ENCODE results near the gene TYW1B.
"Not testable (repeated sequence)": the region's sequence is repeated elsewhere in the genome, so short reads cannot be mapped to it uniquely, and the experiment has no call there.

TYW1B gene

DNA sequence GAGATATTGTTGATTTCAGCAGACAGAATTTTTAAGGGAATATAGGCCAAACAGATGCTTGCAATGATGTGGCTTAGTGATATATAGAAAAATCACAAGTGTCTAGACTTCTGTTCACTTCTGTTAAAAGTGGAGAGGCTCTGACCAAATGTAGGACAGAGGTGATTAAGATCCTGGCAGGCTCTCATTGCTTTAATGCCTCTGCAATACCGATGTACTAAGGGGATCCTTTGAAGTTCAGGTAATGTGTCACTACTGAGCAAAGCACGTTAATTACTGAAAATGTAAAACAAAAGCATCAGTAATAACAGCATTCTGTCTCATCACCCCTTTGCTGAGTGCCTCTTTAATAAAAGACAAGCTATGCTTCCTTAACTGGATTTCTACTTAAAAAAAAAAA lies 131.4 kb downstream of the TYW1B start:
- DNase-seq, result not testable (repeated sequence)

DNA sequence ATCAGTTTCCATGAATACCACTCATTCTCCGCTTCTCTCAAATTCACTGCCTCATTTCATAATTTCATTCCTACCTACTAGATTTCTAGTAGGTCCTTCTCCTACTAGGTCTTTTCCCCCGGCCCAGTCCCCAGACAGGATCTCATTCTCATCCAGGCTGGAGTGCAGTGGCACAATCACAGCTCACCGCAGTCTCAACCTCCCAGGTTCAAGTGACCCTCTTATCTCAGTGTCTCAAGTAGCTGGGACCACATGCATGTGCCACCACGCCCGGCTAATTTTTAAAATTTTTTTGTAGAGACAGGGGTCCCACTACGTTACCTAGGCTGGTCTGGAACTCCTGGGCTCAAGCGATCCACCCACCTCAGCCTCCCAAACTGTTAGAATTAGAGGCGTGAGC lies 132.5 kb downstream of the TYW1B start:
- DNase-seq, result not testable (repeated sequence)

DNA sequence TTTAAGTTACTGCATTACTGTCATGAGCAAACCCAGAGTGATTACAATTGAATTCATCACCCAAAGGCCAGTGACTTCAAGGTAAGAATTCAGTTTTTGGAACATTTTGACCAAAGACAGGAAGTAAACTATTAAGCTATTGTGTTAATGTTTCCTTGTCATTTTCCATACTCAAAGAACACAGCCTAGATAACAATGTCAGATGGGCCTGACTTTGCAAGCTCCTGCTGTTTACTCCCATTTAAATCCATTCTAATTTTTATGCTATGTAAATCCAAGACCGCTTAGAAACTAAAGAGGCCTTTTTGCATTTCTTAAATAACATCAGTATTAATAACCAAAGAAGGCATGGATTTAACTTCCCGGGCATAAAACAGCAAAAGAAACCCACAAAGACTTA lies 136.6 kb downstream of the TYW1B start:
- DNase-seq, result not testable (repeated sequence)

DNA sequence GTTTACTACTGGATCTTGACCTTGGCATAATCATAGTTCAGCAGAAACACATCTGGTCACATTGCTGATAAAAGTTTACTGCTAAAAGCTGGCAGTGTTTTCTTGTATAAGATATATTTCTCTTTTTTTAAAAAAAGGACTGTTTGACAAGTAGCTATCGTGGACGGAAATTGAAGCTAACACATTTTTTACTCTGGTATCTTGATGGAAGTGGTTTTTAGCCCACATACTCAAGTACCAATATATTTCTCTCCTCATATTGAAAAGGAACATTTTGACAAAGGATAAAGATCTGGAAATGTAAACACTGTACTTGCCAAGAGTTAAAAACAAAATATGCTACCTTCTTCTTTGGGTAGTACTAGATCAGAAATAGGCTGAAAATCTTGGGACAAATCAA lies 137.8 kb downstream of the TYW1B start:
- not testable (repeated sequence) for DNase-seq

DNA sequence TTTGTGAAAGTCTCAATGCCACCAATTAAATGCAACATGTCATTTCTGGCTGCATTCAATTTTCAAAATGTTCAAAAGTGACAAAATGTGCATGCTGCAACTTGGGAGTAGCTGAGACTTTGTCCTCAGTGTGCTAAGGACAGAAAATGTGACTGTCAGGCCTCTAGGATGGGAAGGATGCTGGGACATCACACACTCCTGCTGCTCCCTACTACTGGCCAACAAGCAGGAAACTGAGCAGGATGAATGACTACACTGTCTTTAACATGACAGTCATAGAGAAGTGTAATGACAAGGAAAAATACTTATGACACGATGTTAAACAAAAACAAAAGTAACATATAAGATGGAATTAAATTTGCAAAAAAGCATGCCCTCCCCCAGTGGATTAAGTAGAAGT lies 138.7 kb downstream of the TYW1B start:
- DNase-seq, result not testable (repeated sequence)

DNA sequence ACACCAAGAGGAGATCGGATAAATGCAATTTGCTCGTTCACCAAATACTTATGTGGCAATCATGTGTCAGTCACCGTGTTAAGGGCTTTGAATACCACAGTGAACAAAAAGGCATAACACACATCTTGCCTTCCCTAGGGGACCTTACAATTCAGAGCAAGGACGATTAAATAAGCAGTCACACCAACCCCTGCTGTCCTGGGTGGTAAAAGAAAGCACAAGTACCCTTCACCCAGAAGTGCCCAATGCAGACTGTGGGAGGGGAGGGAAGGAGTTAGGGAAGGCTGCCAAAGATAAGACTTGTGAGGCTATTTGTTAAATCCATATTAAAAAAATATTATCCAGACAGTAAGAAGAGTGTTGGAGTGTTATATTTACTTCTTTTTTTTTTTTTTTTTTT lies 146.8 kb downstream of the TYW1B start:
- DNase-seq, result not testable (repeated sequence)

DNA sequence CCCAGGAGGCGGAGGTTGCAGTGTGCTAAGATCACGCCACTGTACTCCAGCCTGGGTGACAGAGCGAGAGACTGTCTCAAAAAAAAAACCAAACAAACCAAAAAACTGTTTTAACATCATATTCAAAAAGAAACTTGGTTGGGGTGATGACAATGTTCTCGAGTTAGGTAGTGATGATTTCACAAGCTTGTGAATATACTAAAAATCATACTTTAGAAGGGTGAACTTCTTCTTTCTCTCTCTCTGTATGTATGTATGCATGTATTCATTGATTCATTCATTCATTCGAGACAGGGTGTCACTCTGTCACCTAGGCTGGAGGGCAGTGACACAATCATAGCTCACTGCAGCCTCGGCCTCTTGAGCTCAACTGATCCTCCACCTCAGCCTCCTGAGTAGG lies 151.1 kb downstream of the TYW1B start:
- DNase-seq, result not testable (repeated sequence)

DNA sequence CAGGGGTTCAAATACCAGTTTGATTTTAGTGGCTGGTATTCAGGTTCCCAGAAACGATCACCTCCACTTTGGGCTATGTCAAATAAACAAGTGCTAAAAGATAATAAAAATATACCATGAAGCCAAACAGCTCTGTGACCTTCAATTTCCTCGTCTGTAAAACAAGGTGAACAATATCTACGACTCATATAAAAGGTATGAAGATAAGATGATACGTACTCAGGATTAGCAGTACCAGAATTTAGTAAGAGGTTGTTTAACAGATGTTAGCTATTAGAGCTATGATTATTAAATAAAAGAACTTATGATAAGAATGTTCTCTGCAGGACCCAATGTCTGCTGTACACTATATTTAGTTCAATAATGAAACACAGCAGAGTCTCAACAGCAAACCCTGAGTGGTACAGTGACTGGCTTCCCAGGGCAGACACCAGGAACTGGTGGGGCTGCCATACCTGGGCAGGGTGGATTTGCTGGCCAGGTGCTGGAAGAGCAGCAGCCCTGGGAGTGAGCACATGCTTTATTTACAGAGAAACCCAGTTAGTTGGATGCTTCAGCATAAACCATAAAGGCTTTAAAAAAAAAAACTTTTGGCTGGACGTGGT lies 151.8 kb downstream of the TYW1B start:
- DNase-seq, result not testable (repeated sequence)

DNA sequence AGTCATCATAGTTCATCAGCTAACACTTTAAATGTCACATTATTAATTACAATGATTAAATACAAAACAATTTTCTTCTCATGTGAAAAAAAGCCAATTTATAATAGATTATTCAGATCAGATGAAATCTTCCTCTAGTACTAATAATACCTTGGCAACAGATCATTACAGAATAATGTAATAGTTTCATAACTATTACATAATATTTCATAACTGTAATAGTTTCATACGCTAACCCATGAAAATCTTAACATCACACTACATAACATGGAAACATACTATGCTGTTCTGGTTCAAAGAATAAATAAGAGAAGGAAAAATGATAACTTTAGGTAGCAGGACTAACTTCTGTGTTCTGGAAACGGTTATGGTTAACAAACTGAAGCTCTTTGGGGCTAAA lies 152.3 kb downstream of the TYW1B start:
- not testable (repeated sequence) for DNase-seq

DNA sequence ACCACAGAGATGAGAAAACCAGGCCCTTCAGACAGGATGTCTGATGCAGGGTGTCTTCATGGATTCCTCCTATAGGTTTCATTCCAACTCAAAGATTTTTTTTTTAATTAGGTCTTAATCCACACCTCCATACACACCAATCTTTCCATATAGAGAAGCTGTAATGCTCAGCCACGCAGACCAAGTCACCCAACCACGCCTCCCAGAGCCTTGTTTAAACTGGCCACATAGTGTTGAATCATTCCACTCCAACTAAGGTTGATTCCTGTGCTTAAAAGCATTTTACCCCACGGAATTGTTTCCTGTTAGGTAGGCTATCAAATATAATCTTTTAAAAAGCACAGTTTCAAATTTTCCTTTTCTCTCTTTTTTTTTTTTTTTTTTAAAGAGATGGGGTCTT lies 153.6 kb downstream of the TYW1B start:
- DNase-seq, result no peak

DNA sequence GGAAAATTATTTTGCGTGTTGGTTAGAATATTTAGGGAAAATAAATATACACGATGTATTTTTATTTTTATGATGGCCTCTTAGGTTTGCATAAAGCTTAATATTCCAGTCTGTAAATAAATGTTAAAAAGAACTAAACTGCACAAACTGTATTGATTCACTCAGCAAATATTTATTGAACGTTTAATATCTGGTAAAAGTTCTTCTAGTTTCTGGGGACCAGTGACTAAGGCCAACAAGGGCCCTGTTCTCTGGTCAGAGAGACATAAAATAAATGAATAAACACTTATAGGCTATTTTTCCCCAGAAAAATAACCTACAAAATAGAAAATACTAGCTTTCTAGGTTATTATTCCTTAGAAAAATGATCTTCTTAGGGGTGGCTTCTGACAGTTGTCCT lies 157.2 kb downstream of the TYW1B start:
- not testable (repeated sequence) for DNase-seq

DNA sequence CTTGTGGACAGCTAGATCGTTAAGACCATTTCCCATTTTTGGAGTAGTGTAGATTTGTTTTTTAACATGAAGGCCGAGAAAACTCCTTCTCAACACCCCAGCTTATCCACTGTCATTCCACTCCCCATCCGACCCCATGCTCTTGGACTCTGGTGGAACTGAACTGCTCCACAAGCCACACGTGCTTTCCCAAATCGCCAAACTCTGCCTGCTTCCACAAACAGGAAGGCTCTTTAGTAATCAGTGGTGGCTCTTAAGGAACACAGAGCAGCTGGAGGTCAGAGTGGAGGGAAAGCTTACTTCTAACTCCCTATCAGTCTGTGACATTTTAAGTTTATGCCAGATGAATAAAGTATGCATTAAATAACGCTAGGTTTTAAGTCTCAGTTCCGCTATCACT lies 159.6 kb downstream of the TYW1B start:
- DNase-seq, result not testable (repeated sequence)

DNA sequence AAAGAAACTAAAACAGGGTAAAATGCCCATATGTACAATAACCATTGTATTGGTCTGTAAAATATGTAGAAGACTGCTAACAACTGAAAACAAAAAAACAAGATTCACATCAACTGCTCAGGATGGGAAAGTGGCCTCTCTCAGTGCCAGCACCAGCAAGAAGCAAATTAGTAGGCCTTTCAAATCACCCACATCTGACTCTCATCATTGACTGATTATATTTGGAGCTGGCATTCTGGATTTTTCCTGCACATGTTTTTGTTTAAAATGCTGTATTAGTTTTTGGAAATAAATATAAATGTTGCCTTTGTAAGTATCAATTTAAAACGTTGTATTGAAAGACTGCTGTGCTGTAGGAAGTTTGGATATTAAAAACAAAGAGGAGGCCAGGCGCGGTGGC lies 161.0 kb downstream of the TYW1B start:
- DNase-seq, result not testable (repeated sequence)

DNA sequence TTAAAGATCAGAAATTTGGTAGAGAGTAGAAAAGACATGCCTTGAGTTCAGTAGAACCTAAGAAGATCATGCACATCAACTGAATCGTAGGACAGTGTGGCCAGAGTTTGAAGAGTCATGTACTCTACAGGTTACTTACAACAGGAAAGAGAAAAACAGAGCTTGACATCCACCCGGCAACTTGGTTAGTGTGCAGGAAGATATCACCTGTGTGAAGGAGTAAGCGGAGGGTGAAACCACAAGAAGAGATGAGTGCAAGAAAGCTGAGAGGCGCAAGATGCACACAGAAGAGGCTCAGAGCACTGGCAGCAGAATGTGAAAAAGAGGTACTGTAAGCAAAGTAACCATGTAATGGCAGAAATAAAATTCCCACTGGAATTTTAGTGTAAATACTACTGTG lies 179.4 kb downstream of the TYW1B start:
- DNase-seq, result not testable (repeated sequence)

DNA sequence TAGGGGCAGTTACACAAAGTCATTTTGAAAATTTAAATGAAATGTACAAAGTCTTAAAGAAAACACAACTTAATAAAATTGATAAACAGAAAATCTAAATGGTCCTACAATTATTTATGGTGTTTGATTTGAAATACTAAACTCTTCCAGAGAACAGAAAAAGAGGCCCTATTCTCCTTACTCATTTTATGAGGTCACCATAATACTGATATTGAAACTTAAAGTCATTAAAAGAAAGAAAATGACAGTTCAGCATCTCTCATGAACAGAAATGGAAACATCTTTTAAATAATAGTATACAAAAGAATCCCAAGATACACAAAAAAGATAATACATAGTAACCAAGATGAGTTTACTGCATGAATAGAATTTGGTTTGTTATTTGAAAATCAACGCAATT lies 184.3 kb downstream of the TYW1B start:
- not testable (repeated sequence) for DNase-seq

DNA sequence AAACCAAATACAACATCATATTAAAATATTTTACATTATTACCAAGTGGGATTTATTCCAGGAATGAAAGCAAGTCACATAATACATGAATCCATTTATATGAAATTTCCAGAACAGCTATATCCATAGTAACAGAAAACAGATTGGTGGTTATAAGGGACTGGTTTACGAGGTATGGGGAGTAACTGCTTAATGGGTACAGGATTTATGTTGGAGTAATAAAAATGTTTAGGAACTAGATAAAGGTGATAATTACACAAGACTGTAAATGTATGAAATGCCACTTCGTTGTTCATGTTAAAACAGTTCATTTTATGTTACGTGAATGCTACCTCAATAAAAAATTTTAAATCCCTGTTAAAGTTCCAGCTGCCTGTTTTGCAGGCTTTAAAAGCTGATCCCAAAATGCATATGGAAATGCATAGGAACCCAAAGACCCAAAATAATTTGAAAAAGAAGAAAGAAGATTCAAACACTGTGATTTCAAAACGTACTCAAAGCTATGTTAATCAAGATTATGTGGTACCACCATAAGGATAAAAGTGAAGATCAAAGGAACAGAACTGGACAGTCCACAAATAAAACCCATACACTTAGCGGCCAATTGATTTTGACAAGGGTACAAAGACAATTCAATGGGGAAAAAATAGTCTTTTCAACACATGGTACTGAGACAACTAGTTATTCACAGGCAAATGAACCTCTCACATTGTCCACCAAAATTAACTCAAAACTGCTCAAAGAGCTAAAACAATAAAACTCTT lies 186.3 kb downstream of the TYW1B start:
- not testable (repeated sequence) for DNase-seq

DNA sequence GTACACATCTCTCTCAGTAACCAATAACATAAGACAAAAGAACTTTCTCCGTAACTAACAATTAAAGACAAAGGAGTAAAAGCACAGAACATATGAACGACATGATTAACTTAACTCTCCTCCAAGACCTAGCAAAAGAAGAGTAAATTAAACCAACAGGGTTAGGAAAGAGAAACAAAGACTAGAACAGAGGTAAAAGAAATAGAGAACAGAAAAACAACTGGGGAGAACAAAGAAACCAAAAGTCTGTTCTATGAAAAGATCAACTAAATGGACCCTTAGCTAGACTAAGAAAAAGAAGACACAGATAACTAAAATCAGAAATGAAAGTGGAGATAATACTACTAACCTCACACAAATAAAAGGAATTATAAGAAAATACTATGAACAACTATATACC lies 187.3 kb downstream of the TYW1B start:
- not testable (repeated sequence) for DNase-seq

DNA sequence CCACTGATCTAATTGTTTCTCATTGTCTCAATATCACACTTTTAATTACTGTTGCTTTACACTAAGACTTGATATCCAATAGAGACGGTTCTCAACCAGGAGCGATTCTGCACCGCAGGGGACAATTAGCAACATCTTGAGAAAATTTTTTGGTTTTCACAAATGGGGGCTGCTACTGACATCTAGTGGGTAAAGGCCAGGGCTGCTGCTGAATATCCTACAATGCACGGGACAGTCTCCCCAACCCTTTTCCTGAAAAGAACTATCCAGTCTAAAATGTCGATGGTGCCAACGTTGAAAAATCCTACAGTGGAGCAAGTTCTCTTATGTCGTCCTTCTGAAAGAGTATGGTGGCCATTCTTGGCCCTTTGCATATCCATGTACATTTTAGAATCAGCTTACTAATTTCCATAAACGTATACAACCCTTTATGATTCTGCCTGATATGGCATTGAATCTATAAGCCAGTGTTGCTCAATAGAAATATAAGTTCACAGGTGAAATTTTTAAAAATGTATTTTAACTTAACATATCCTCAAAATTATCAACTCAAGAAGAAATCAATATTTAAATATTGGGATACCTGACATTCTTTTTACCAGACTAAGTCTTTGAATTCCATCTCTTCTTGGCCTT lies 192.6 kb downstream of the TYW1B start:
- not testable (repeated sequence) for DNase-seq

DNA sequence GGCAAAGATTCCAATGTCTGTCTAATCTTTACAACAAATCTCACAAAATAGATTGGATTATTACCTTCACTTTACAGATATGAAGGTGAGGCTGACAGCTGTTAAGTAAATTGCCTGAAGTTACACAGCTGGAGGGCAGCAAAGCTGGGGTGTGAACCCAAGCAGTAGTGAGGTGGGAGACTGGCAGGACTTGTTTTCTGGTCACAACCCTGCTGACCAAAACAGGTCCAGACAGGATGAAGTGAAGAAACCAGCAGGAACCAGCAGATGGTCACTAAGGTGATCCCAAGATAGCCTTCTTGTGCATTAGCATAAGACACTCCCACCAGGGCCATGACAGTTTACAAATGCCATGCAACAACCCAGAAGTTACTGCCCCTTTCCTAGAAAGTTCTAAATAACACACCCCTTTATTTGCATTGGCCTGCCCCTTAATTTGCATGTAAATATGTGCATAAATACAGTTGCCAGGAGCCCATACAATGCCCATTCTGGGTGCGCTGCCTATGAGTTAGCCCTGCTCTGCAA lies 195.2 kb downstream of the TYW1B start:
- not testable (repeated sequence) for DNase-seq

DNA sequence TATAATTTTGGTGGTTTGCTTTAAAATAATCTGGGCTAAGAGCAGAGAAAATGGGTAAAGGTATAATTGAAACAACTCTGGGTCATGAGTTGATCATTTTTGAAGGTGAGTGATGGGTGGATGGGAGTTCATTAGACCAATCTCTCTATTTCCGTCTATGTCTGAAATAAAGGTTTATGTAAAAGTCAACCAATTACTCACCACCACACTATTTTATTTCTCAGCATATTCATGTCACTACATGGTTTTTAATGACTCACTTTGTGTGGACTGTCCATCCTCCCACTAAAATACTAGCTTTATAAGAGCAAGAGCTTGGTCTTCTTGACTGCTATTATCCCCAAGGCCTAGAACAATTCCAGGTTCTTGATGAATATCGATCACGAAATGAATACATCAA lies 199.6 kb downstream of the TYW1B start:
- not testable (repeated sequence) for DNase-seq

DNA sequence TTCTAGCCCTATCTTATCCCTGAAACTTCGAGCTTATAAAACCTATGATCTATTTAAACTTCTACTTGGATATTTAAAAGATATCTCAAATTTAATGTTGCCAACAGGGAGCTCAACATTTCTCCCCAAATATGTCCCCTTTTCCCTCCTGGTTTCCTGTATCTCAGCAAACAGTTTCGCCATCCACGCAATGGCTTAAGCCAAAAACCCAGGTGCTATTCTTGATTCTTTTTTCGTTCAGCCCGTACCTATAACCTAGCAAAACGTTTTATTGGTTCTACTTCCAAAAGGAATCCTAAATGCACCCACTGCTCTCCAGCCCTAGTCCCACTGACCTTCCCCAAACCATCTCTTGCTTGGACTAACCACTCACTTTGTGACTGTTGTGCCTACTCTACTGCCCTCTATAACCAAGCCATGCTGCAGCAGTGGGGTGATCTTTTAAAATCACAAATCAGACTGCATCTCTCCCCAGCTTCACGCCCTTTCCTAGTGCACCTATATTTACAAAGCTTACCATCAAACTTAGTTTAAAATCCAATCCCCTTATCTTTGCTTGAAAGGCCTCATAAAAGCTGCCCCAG lies 201.5 kb downstream of the TYW1B start:
- not testable (repeated sequence) for DNase-seq

DNA sequence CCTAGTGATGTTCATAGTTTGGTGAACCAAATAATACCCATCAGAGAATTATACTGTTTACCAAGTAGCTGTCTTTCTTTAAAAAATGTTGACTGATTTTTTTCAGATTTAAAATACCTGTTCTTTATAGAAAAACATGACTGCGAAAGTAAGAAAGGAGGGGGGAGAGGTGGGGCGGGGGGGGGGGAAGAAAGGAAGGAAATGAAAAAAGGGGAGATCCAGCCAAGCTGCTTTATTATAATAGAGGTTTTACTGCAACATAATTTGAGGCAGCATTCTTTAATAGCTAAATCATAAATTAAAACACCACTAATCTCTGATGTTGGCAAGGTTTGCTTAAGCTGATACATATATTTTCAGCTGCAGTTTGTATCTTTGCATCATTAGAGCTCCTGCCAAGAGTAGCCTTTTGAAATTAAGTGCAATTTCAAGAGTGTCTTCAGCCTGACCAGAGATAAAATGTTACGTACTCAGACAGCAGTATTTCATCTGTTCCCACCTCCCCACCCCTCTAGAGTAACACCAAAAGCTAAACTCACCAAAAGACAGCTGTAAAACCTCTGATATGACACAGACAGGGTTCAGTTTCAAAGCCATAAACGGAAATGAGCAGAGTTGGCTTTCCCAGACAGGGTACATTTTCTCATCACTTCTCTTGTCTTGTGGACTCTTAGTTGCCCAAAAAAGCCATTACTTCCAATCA lies 202.1 kb downstream of the TYW1B start:
- not testable (repeated sequence) for DNase-seq

DNA sequence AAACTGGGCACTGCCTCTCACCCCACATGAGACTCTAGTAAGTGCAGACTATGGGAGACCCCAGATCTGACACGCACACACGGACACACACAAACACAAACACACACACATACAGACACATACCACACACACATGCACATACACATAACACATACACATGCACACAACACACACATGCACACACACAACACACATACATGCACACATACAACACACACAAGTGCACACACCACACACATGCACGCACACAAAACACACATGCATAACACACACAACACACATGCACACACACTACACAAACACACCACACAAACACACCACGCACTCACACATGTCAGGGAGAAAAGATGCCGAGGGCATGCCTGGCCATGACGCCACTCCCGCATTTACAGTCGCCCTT lies 205.5 kb downstream of the TYW1B start:
- no peak for DNase-seq
